ENCODE measurements around the gene TMEM156.

TMEM156 gene

DNA sequence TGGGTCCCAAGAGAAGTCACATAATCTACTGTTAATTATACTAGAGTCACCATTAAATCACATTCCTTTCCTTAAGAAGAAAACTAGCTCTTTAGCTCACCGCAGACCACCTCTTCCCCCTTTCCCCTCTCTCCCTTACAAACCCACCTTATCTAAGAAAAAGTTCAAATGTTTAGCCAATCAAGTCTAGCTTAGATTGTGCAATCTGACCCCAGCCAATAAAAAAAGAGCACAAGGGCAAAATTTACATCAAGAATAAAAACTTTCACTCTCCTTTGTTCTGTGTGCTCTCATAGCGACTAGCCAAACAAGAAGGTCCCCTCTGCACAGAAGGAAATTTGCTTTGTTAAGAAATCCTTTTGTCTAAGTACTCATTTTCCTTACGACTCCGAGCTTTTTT lies 76.3 kb downstream of the TMEM156 start:
- DNase-seq: no peak

DNA sequence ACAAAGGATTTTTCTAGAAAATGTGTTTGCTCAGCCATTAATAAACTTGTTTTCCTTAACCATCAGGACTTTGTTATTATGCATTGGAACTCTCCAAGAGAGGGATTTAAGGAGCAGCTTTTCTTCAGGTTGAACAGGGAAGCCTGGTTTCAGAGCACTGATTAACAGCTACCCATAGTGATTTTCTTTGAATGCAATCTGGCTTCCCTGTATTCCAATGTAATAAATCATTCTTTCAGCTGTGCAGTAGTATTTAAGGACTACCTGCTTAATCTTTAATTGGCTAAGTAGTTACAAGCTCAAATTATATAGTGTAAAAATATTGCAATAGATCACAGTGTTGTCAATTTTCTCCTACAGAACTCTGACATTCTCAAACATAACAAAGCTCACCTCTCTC lies 77.5 kb downstream of the TMEM156 start:
- no peak for DNase-seq

DNA sequence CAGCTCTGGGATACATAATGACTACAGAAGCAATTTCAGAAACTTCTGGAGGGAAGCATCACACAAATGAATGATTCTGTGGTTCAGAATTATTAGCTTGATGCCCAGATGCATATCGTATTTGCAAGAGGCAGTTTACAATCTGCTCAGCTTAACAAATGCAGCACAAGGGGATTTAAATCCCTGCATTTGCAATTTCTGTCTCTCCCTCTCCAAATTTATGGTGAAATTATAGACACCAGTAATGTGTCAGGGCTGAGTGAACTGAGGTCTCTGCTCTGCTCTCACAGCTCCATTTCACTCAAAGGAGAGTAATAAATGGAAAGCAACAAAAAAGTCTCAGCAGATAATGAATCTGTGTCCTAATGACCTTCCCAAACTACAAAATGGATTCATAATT lies 80.2 kb downstream of the TMEM156 start:
- no peak for DNase-seq

DNA sequence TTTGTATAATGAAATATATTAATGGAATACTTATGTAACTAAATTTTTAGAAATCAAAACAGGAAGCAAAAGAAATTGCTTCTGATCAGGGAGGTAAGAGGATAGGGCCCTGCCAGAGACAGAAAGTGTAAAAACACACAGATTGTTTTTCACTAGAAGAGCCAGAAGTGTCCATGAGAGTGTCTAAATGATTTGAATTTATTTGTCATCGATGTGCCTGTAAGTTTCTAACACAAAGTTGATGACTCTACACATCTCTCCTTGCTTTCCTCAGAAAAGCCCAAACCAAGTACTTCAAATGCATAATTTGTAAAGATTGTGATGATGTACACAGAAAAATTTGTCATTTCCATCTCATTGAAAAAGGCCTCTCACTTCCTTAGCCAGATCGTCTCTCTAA lies 80.6 kb downstream of the TMEM156 start:
- DNase-seq: no peak

DNA sequence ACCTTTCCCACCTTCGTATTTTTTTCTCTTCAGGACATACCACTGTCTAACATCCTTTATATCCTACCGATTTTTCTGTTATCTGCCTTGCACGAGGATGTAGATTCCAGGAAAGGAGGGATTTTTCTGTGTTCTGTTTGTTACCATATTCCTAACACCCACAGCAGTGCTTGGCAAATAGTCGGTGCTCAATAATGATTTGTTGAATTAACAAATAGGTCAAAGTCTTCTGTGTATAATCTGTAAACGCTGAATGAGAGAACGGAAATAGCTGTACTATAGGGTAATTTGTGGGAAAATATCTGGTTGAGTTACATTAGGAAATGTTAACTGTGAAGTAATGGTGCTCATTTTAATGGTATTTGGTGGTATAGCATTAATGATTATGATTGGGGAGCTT lies 81.5 kb downstream of the TMEM156 start:
- no peak for DNase-seq

DNA sequence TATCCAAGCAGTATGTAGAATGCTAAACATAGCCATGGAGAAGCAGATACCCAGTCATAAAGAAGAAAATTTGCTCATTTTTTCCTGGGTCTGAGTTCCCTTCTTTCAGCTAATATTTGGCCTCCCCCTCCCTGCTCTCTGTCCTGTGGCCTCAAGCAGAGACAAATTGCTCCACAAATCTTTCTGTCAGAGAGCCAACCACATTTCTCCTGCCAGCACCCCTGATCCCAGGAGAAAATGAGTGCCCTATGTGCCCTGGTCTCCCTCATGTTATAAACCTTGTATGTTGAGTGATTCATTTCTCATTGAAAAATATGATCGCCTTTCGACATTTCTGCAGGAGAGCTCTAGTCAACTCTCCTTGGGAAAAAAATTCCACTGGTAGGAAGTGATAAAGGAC lies 82.0 kb downstream of the TMEM156 start:
- DNase-seq: no peak

DNA sequence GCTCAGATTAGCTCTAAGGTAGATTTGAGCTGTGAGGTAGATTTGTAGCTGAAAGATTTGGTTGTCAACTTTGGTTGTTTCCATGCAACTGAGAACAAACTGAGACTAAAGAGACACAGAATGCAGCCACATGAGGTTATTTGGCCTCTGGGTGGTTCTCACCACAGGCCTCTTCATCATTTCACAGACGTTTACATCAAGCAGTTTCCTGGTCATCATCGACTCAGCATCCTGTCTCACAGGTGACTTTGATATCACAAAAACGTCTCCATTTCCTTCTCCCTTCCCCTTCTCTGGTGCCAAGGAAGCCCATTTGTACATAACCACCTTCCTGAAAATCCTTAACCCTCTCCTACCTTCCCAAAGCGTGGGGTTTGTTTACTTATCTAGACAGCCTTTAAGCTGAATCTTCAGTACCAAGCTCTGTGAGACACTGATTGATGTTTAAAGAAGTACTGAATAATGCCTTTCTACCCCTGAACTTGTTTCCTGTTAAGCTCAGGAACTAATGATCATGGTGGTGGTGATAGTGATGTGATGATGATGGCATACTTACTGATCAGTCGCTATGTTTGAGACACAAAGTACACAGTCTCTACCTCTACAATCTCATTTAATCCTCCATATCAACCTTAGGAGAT lies 82.7 kb downstream of the TMEM156 start:
- no peak for DNase-seq

DNA sequence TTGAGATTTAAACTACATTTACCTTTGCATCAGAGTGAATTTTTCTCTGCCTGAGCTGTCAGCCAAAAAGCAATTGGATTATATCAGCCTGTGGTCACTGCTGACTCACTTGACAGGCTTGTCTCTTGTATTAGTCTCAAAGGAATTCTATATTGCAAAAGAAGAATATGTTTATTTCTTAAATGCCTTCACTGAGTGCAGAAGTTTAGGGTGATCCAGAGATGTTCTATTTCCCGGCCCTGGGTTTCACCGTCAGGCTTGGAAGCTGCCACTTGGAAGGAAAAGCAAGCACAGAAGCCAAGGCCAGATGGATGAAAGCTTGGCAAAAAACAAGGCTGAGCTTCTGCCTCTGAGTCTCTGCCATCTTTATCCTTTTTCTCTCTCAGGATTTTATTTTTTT lies 83.7 kb downstream of the TMEM156 start:
- no peak for DNase-seq

DNA sequence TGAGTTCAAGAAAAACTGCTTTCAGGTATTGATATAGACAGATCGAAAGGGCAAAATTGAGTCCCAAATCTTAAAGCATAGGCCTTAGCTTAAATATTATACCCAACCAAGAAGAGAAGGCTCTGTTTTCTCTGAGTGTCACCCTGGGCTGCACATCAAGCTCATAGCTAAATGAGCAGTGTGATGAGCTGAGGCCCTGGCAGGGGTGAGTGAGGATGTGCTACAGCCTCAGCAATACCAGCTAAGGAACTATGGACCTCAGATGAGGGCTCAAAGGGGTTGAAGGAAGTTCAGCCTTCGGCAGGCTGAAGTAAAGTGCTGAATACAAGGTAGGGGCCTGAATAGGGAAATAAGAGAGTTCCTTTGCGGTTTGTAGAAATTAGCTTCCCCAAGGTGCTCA lies 85.3 kb downstream of the TMEM156 start:
- DNase-seq: no peak

DNA sequence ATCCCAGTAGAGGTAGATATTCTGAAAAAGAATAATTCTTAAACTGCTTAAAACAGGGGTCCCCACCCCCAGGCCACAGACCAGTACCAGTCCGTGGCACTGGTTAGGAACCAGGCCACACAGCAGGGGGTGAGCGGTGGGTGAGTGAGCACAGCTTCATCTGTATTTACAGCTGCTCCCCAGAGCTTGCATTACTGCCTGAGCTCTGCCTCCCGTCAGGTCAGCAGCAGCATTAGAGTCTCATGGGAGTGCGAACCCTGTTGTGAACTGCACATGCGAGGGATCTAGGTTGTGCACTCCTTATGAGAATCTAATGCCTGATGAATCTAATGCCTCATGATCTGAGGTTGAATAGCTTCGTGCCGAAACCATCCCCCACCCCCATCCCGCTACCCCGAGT lies 87.8 kb downstream of the TMEM156 start:
- DNase-seq: no peak

DNA sequence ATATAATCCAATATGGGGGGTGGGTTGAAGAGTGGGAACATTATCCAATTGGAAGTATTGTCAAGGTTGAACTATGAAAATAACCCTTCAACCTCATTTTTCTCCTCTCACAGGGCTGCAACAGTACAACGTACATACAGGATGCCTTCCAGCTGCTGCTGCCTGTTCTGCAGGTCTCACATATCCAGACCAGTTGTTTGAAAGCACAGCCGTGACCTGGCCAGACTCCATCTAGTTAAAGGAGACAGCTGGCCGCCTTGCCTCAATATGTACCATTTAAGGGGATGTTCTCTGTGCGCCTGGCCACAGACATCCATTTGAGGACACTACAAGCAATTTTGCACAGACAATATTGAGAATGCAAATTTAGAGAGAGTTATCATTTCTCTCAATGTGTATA lies 88.9 kb downstream of the TMEM156 start:
- no peak for DNase-seq

DNA sequence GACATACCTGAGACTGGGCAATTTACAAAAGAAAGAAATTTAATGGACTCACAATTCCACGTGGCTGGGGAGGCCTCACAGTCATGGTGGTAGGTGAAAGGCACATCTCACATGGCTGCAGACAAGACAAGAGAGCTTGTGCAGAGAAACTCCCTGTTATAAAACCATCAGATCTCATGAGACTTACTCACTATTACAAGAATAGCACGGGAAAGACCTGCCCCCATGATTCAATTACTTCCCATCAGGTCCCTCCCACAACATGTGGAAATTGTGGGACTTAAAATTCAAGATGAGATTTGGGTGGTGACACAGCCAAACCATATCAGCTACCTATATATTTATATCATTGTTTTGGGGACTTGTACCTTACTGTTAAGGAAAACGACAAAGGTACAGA lies 90.3 kb downstream of the TMEM156 start:
- DNase-seq: peak; percentile 3 to 44 (median 20)

DNA sequence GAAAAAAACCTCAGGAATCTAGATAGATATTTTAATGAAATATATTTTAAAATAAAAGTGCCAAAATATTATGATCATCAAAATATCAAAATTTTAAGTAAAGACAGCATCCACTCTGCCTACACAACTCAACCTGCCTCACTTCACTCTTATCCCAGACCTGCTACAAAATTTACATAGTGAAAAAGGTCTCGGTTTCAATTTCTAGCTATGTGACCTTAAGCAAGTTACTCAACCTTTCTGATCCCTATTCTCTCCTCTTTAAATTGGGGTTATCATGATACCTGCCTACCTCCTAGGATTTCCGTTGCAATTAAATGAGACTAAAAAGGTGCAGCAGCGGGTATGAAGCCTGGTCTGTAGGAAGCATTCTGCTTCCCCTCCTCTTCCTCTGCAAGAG lies 91.7 kb downstream of the TMEM156 start:
- DNase-seq: no peak

DNA sequence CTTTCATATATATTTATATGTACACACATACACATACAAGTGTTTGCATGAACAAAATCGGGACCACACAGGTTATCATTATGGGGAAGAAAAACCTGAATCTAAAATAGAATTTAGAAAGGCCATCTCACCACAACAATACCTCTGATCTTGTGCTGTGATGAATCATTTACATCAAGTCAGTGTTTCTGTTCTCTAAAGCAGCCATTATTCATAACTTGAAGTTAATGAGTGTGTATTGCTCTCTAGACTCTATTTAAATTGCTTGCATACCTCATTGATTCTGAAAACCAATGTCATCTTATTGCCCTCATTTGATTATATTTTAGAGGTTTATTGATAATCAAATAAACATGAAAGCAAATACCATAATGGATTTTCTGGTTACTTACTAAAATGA lies 93.0 kb downstream of the TMEM156 start:
- DNase-seq: no peak

DNA sequence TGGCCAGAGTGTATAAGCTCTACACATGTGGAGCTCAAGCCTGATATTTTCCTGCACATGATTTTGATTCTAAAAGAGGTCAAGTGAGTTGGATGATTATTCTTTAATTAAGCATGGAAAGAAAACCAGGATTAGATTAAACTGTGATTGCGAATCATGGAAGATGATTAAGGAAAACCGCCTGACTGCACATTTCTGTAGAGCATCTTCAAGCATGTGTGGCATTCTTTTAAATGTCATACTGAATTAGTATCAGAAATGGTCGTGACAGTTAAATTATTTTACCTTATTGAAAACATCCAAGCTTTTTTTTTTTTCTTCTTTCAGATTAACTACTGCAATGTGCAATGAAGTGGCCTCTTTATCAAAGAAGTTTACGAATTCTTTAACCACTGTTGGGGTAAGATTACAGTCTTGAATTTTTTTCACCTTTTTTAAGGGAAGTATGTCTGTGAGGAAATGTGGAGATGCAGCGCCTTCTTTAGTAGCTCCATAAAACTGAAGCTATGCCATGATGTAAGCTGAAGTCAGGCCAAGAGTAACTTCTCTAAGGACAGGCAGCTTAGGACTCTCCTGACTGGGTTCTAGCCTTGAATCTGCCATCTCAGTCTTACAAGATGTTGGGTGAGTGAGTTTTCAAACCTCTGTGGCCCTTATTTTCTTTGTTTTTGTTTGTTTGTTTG lies 96.7 kb downstream of the TMEM156 start:
- no peak for DNase-seq

DNA sequence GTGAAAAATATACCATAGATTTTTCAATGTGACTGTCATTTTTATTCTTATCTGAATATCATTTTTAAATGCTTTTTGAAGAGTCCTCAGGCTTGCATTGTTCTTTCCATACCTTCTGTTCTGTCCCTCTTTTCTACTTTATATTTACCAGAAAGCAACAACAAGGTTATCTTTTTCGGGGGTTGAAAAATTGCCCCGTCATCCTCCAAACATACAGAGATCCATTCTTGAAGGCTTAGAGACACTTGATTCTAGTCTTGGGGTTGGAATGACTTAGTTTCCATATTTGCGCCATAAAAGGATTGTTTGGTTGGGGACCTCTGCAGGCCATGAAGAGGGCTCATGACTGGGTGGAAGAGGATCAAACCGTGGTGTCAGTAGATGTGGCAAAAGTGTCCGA lies 101.1 kb downstream of the TMEM156 start:
- DNase-seq: no peak

DNA sequence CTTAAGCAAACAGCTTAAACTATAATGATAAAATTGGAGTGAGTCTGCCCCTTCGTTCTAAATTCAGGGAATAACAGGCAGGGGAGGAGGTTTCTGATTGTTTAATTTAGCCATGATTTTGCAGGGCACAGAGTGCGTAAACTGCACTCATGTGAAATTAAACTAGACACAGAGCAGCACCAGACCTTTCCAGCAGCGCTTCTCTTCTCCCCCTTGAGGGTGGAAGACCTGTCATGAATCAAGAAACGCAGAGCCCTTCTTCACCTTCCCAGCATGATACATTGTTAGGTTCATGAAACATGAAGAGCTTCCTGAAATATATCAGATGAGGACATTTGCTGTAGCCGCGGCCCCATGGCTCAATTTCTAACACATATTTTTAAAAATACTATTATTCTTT lies 101.5 kb downstream of the TMEM156 start:
- no peak for DNase-seq

DNA sequence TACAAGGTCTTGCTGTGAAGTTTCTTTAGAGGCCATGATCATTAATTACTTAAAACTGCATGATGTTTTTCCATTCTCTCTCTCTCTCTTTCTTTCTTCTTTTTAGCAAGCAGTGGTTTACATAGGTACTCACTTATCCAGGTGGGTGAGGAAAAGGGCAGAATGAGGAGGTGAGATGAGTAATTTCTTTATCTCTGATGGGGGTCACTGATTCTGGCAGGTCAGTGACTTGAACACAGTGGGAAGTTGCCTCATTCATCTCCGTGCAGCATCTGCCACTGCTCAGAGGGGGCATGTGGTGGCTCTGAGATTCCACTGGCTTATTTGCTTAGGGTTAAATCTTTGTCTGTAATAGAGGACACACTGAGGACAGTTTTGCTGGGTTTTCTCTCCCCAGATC lies 102.0 kb downstream of the TMEM156 start:
- no peak for DNase-seq

DNA sequence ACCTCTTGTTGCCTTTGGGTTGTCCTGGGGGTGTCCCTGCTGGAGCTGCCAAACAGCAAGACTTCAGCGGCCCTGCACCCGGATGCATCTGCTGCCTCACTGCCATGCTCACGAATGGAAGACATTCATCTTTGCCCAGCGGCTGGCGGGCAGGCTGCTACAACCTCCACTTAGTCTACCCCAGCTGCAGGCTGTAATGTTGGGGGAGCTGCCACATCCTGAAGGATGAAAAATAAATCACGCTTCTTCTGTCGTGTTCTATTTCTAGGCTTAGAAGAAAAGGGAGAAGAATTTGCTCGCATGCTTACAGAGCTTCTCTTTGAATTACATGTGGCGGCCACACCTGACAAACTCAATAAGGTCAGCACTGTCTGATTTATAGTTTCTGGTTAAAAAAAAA lies 103.2 kb downstream of the TMEM156 start:
- no peak for DNase-seq

DNA sequence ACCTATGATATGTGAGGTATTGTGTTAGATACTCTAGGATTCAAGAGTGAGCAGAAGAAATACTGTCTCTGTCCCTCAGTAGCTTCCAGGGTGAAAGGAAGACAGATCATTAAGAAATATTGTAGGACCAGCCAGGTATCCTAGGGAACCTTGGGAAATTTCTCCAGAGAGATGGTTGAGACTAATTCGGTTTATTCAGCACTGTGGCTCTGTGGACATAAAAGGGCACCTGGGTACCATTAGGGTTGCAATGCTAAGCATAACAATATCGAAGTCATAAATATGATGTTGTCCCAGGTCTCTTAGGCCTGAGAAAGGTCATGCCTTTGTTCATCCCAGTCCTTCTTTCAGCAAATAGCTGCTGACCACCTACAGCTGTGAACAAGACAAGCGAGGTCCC lies 103.6 kb downstream of the TMEM156 start:
- DNase-seq: no peak

DNA sequence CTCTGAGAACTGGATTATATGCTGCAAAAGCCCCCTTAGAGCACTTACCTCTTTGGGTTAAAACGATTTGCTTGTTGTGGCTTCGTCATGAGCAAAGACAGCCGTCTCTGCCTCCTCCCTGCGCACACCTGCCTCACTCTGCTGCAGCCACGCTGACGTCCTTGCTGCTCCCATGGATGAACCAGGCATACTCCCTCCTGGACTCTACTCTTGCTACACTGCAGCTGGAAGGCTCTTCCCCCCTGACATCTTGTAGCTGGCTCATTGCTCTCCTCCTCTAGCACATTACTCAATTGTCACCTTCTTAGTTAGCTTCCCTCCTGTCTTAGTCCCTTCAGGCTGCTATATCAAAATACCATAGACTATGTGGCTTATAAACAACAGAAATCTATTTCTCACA lies 105.3 kb downstream of the TMEM156 start:
- DNase-seq: no peak

DNA sequence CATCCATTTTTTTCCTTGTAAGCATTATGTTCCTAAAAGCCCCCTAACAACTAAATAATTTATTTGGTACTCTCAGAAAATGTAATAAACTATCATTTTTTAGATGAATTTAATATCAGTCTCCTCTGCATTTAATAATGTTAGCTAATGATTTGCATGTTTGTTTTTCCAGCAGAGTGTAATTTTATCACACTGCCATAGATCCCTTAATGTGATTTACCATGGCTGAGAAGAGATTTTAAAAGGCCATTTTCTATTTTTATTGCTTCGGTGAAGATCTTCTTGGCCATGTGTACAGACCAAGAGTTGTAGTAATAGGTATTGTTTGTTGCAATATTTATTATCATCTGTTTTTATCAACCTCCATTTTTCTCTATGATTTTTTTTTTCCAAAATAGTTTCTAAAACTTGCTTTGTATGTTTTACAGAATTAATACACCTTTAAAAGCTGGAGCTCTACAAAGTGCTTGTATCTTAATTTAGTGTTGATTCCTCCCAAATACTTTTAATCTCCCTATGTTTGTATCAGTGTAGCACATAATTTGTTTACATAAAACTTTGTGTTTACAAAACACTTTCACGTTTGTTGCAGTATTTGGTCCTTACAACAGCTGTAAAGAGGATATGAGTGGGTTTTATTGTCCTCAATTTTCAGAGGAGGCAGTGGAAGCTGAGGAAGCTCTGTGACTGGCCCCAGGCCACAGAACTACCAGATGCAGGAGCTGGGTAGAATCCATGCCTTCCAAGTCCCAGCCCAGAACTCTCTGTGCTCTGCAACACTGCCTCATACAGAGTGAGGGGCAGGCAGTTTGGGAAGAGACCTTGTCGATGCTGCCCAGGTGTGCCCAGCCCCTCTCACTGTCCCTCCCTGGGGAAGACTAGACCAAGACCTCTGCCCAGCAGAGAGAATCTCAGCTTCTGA lies 106.5 kb downstream of the TMEM156 start:
- DNase-seq: no peak

DNA sequence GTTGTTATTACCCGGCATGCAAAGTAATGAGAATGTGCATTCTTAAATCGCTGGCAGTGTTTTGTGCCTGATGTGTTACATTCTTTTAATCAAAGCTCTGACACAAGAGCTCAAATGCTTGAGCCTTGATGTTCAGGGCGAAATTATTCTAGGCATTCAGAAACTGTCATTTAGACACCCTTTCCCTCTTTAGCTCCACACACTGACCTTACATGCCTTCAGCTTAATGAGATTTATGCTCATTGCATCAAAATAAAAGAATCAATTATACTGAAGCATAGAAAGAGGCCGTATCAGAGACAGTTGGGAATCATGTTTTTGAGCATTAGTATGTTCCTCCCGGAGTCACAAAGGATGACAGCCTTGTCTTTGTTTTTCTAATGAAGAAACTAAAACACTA lies 107.9 kb downstream of the TMEM156 start:
- no peak for DNase-seq

DNA sequence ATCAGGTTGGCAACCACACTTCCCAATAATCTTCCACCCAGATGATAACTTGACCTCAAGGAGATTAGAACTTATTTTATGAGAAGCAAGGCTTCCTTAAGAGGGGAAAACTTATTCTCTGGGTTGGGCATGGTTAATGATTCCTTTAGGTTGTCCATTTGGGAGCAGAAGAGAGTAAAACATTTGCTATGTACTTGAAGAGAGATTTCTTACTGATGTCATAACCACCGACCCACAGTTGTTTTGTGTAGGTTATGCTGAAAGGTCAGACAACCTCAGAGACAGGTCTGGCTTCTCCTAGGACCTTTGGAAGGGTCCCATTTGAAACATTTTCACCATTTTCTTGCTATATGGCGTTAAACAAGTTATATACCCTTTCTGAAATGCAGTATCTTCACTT lies 108.5 kb downstream of the TMEM156 start:
- no peak for DNase-seq
